PFSK-1 (cell line): Measurements from ENCODE around the gene GDPD5.

Experiments used
- FOXP2 ChIP-seq: optimal IDR thresholded peaks from 2 replicates; pipeline ENCODE3; 2011; ENCODE audit warnings: borderline replicate concordance, control low read depth, inconsistent platforms; ENCODE audit not compliant: insufficient read depth; ENCODE audit errors: extremely low read length, extremely low read depth
- POLR2AphosphoS5 ChIP-seq: IDR thresholded peaks from 2 replicates; pipeline ENCODE4 v1.6.1; 2012; ENCODE audit warnings: low read depth, mild to moderate bottlenecking, control low read depth, low read length, moderate library complexity
- REST ChIP-seq, 2 experiments: IDR thresholded peaks; 2 replicates each; pipeline versions ENCODE4 v1.6.1 to v1.8.0; 2011 to 2012; ENCODE audit warnings: low read depth in 2 of 2, low read length in 2 of 2, control low read depth in 1 of 2, inconsistent platforms in 1 of 2, mild to moderate bottlenecking in 1 of 2, moderate library complexity in 1 of 2; ENCODE audit not compliant: insufficient read depth in 1 of 2
- SIN3A ChIP-seq: IDR thresholded peaks from 2 replicates; pipeline ENCODE4 v1.6.1; 2012; ENCODE audit warnings: mild to moderate bottlenecking, low read length, moderate library complexity, borderline replicate concordance; ENCODE audit not compliant: insufficient read depth
- TAF1 ChIP-seq: IDR thresholded peaks from 2 replicates; pipeline ENCODE4 v1.6.1; 2012; ENCODE audit warnings: low read length, control low read depth, borderline replicate concordance; ENCODE audit not compliant: insufficient read depth

GDPD5 gene

GRCh38 chr11:75493626-75494025 is 32.1 kb downstream of the GDPD5 start:
- TF ChIP-seq SIN3A, result no peak
- TF ChIP-seq FOXP2, result no peak
- no peak for TF ChIP-seq REST (IDR thresholded peaks at IDR 0.05; ENCODE audit: insufficient read depth in 1 of 2, low read depth in 2 of 2, low read length in 2 of 2)
- no peak for TF ChIP-seq POLR2AphosphoS5
- no peak for TF ChIP-seq TAF1

GRCh38 chr11:75492181-75492820 is 33.4 kb downstream of the GDPD5 start:
- TF ChIP-seq TAF1 (no peak), REST (IDR thresholded peaks at IDR 0.05; ENCODE audit: insufficient read depth in 1 of 2, low read depth in 2 of 2, low read length in 2 of 2) (no peak), POLR2AphosphoS5 (no peak), SIN3A (no peak)

DNA sequence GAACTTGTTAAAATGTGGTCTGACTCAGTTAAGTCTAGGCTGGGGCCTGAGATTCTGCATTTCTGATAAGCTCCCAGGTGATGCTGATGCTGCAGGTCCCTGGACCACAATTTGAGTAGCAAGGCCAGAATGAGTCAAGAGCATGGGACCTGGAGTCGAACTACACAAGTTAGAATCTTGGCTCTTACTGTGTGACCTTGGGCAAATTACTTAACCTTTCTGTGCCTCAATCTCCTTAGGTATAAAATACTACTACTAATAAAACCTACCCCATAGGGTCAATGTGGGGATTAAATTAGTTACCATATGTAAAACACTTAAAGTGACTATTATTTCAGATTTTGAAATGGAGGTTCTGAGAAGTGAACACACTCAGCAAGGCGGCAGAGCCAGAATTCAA is 34.3 kb downstream of the GDPD5 start:
- TF ChIP-seq SIN3A (no peak), FOXP2 (no peak), REST (IDR thresholded peaks at IDR 0.05; ENCODE audit: insufficient read depth in 1 of 2, low read depth in 2 of 2, low read length in 2 of 2) (no peak), TAF1 (no peak), POLR2AphosphoS5 (no peak)

DNA sequence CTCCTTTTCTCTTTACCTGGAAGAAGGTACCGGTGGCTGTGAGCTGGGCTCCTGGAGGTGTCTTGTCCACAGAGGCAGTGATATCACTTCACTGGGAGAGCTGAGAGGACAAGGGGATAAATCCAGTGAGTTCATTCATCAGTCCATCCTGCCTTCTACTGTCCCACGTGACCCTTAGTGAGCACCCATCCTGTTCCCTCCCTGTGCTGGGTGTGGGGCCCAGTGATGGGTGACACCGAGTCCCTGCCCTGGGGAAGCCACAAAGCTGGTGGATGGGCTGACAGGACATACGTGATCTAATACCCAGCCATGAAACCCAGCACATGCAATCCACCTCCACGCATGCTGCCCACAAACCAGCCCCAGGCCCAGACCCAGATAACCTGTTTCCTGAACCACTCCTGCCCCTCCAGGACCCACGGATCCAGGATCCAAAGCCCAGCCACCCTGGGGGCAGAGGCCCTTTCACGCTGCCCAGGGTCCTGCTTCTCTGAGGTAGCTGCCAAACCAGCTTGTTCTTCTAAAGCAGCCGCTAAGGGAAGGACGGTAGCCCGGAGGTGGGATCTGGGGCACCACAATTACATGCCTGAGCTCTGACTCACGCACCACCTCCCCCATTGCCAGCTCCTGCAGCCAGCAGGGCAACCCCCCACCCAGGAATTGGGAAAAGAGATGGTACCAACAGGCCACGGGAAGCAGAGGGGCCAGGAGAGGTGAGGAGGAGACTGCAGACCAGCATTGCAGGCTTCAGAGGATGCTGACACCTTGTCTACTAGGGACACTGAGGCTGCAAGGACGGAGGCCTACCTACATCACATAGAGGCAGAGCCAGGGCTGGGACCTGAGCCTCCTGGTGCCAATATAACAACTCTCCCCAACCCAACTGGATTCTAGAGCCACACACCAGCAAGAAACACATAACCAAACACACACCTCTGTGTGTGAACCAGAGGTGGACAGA is 35.2 kb downstream of the GDPD5 start:
- TF ChIP-seq POLR2AphosphoS5, result no peak
- no peak for TF ChIP-seq SIN3A
- no peak for TF ChIP-seq FOXP2
- TF ChIP-seq TAF1, result no peak
- no peak for TF ChIP-seq REST (IDR thresholded peaks at IDR 0.05; ENCODE audit: insufficient read depth in 1 of 2, low read depth in 2 of 2, low read length in 2 of 2)
